HTERT RPE-1 (cell line): ENCODE measurements around the gene TM4SF4.

Experiments
- in situ Hi-C: fragments of 300-500 bp; cut with MboI; formaldehyde crosslinking; loops from 4 replicates; pipeline ENCODE4 v1.14.3; 2020; ENCODE audit warnings: low sequenced_read_pairs

The TM4SF4 gene

DNA sequence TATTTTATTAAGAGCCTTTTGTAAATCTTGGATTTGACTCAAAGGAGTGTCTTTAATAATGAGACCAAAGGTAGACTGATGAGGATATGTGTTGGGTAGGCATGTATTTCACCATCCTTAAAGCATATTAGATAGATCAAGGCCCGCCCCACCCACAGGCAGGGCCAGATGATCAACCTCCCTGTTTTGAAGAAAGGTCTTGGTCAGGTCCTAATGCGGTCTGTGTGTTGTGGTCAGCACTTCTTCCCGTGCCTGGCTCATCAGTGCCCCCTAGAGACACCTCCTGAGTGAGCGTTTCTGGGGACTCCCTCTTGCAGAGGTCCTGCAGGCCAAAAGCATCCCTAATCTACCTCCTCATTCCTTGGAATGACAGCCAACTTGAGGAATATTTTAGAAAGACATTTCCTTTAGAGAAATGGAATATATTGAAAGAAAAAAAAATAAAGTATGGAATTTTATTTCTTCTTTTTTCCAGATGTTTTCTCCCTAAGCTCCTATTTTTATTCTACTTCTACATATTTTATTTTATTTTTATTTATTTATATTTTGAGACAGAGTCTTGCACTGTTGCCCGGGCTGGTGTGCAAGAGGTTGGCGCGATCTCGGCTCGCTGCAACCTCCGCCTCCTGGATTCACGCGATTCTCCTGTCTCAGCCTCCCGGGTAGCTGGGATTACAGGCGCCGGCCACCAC is 6.0 kb downstream of the TM4SF4 start:
- in situ Hi-C loops: loop anchor here (25.0 kb wide), 1 partner anchor 218 kb away; no protein-coding TSS in a partner anchor

DNA sequence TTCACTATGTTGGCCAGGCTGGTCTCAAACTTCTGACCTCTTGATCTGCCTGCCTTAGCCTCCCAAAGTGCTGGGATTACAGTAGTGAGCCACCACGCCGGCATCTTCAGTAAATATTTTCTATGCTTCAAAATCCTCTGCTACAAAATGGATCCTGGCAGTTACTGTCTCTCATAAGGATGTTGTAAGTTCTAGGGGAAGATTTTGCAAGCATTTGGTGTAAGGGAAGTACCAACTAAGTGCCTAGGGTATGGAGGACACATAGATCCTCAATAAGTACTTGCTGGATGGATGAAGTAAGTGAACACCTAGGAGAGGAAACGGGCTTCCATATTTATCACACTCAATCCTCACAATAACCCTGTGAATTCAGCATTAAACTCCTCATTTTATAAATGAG is 6.6 kb downstream of the TM4SF4 start:
- in situ Hi-C loops: loop anchor here (25.0 kb wide), 1 partner anchor 219 kb away; no protein-coding TSS in a partner anchor

DNA sequence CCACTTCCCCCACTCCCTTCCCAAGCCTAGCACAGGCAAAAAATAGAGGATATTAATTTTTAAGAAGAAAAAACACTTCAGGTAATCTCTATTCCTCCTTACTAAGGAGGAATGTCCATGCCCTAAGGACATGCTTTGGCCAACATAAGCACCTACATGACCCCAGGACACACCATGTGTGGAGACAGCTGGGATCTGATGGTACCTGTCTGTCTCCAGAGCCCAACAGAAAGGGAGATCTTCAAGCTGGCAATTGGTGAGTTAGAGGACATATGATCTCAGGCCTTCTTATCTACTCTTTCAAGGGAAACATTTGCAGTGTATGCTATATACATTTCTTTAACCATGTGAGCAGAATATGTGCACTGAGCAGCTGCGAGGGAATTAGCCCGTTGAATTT is 7.0 kb downstream of the TM4SF4 start:
- in situ Hi-C loops: loop anchor here (25.0 kb wide), 1 partner anchor 219 kb away; no protein-coding TSS in a partner anchor

DNA sequence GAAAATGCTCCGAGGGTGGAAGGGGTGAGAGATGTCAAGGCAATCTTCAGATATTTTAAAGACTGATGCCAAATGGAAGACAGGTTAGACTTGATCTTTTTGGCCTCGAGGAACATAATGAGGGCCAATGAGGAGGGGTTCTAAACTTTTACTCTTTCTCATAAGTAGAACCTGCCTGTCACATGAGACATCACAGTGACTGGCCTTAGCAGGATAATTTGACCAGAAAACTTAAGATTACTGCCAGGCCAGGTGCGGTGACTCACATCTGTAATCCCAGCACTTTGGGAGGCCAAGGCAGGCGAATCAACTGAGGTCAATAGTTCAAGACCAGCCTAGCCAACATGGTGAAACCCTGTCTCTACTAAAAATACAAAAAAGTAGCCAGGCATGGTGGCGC is 12.2 kb downstream of the TM4SF4 start:
- in situ Hi-C loops: loop anchor here (25.0 kb wide), 1 partner anchor 224 kb away; no protein-coding TSS in a partner anchor

DNA sequence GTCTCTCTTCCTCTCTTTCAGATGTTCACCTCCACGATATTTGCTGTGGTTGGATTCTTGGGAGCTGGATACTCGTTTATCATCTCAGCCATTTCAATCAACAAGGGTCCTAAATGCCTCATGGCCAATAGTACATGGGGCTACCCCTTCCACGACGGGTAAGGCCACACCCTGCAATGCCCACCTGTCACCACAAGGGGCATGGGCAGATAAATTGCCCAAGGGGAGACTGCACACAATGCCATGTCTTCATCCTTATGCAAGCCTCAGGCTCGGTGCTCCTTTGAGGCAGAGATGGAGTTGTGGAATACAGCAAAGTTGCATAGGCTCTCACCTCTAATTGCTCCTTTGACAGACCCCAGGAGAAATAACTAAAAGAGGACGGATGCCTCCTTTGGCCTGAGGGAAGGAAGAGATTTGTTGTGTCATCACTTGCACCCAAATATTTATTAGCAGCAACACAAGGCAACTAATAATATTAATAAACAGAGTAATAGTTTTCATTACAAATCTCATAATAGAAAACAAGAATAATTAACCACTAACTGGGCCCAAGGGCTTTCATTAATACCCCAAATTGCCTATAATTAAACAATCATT is 13.2 kb downstream of the TM4SF4 start:
- in situ Hi-C loops: loop anchor here (25.0 kb wide), 1 partner anchor 225 kb away; no protein-coding TSS in a partner anchor

DNA sequence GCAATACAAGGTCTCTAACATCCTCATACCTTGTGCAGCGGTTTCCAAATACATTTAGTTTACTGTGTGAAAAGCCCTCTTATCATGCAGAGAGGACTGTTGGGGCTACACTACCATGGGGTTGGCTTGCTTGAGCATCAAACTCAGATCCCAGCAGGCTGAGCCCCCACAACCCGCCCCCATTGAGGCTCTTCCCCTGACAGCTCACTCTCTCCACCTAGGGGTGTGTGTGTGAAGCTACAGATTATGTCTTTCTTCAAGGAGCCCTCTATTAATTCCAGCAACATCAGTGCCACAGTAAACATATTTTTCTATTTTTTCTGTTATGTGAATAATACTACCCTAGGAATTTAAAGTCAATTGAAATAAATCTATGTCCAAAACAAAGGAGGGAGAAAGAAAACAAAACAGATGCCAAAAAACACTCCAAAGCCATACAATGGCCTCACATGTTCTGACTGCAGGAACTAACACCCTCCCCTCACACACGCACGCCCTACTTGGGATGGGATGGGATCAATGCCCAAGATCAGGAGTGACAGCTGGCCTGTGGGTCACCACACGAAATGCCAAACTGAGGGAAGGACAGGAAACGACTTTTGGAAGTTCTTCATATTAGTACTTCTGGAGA is 14.7 kb downstream of the TM4SF4 start:
- in situ Hi-C loops: loop anchor here (25.0 kb wide), 1 partner anchor 227 kb away; no protein-coding TSS in a partner anchor

DNA sequence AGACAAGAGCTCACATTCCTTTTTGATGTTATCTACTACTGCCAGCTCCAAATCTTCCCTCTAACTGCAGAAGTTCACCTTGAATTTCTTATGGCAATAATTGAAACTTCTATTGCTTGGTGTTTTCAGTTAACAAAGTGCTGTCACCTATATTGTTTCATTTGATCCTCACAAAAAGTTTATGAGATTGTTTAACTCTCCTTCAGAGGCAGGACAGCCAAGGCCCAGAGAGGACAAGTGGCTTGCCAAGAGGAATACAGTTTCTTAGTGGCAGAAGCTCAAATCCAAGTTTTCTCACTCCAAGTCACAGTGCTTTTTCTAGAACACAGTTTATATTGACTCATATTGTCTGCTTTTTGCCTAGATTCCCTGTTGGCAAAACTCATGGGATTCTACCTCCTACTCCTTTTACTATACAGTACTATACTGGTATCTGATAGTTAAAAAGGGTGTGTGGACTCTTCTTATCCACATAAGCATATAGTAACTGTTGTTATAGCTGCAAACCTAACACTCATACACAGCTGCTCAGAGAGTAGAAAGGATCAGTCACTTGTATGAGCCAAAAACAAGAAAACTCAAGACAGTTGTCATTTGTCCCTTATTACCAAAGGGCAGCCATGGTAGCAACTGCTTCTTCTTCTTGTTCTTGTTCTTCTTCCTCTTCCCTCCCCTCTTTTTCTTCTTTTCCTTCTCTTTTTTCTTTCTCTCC is 15.9 kb downstream of the TM4SF4 start:
- in situ Hi-C loops: loop anchor here (25.0 kb wide), 1 partner anchor 228 kb away; no protein-coding TSS in a partner anchor

DNA sequence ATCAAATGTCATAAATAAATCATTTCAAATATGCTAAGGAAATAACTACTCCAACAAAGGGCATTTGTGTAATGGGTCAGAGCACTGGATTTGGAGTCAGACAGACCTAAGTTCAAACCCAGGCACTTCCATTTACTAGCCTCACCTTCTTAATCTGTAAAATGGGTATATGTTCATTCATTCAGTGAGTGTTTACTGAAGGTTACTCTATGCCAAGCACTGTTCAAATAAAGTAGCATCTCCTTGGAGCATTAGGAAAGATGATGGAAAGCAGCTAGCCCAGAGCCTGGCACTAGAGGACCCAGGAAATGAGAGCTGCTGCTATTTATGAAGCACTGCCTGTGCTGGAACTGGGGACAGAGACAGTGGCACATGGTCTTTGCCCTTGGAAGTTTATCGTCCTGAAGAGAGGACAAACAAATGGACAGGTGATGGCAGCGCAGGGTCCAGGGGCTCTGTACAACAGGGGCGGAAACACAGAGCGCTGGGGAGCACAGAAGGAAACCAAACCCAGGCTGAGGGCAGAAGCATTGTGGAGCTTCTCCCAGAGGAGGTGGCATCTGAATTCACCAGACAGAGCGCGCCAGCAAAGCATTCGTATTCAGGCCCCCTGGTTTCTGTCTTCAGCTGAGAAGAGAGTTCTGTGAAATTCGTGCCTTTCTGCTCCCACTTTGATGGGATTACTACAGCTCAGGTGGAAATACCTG is 19.0 kb downstream of the TM4SF4 start:
- in situ Hi-C loops: loop anchor here (25.0 kb wide), 1 partner anchor 231 kb away; no protein-coding TSS in a partner anchor

DNA sequence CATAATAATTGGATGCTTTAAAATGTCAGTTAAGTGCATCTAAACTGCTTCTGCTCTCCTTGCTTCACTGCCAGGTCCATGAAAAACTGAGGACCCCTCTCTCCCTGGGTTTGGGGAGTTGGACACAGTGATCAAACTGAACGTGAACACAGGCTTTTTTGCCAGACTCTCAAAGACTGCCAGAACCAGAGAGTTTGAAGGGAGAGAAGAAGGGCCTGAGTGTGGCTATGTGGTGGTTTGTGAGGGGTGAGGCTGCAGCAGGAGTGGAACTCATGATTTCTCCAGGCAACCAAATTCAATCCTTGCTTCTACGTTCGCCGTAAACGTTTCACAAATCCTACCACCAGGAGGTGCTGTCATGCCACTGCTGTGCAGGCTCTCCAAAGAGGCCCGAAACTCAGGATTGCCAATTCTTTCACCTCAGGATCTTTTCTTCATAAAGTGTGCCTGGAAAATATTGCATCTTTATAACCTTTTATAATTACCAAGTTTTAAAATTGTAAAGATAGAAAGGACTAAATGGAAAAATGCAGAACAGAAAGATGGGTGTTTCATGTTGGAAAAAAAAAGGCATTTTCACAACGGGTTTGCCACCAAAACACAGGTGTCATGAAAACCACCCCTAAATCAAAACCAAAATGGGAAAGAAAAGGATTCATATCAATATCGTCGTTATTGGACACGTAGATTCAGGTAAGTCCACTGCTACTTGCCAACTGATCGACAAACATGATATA is 19.7 kb downstream of the TM4SF4 start:
- in situ Hi-C loops: loop anchor here (25.0 kb wide), 1 partner anchor 232 kb away; no protein-coding TSS in a partner anchor

DNA sequence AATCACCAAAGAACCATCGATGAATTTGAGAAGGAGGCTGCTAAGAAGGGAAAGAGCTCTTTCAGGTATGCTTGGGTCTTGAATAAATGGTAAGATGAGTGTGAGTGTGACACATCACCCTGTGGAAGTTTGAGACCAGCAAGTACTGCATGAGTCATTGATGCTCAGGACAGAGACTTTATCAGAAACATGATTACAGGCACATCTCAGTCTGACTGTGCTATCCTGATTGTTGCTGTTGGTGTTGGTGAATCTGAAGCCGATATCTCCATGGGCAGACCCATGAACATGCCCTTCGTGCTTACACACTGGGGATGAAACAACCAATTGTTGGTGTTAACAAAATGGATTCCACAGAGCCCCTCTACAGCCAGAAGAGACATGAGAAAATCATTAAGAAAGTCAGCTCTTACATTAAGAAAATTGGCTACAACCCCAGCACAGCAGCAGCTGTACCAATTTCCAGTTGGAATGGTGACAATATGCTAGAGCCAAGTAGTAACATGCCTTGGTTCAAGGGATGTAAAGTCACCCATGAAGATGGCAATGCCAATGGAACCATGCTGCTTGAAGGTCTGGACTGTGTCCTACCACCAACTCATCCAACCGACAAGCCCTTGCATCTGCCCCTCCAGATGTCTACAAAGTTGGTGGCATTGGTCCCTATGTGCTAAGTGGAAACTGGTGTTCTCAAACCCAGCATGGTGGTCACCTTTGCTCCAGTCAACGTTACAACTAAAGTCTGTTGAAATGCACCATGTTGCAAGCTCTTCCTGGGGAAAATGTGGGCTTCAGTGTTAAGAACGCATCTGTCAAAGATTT is 20.5 kb downstream of the TM4SF4 start:
- in situ Hi-C loops: loop anchor here (25.0 kb wide), 1 partner anchor 233 kb away; no protein-coding TSS in a partner anchor

DNA sequence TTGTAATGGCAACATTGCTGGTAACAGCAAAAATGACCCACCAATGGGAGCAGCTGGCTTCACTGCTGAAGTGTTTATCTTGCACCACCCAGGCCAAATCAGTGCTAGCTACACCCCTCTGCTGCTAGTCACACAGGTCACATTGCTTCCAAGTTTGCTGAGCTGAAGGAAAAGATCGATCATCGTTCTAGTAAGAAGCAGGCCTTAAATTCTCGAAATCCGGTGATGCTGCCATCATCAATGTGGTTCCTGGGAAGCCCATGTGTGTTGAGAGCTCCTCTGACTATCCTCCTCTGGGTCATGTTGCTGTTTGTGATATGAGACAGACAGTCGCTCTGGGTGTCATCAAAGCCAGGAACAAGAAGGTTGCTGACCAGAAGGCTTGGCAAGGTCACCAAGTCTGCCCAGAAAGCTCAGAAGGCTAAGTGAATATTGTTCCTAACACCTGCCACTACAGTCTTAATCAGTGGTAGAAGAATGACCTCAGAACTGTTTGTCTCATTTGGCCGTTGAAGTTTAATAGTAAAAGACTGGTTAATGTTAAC is 21.2 kb downstream of the TM4SF4 start:
- in situ Hi-C loops: loop anchor here (25.0 kb wide), 1 partner anchor 233 kb away; no protein-coding TSS in a partner anchor

DNA sequence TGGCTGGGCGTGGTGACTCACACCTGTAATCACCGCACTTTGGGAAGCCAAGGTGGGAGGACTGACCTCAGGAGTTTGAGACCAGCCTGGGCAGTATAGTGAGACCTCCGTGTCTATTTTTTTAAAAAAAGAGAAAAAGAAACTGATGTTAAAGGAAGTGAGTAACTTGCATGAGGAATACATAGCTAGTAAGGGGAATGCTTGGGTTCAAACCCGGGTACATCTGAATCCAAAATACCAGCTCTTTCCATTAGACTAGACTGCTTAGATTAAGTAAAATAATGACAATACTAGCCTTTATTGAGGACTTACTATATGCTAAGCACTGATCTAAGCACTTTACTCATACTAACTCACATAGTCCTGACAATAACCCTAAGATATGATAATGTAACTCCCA is 22.4 kb downstream of the TM4SF4 start:
- in situ Hi-C loops: loop anchor here (25.0 kb wide), 1 partner anchor 235 kb away; no protein-coding TSS in a partner anchor

DNA sequence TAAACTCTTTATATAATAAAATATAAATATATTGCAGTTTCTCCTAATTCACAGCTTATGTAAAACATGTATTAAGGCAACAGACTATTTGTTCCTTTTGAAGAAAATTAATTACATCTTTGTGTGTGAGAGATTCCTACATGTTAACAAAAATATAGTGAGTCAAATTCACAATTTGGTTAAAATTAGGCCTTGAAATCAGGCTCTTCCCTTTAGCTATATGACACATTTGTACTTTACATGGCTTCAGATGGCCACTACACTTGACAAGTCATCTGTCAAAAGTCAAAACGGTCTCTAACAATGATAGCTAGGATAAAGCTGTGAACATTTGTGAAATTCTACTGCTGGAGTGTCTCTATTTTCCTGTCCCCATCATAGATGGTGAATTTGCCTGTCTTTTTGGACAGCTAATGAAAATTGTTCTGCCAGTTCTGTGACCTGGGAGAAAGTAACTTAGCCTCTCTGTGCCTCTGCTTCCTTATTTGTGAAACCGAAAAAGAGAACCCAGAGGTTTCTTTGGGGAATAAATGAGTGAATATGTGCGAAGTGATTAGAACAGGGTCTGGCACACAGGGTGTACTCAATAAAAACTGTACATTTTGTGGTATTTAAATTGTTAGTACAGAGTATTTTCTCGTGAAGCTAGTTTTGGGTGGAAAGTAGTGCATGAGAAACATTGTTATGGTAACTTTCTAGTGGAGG is 23.6 kb downstream of the TM4SF4 start:
- in situ Hi-C loops: loop anchor here (25.0 kb wide), 1 partner anchor 236 kb away; no protein-coding TSS in a partner anchor

DNA sequence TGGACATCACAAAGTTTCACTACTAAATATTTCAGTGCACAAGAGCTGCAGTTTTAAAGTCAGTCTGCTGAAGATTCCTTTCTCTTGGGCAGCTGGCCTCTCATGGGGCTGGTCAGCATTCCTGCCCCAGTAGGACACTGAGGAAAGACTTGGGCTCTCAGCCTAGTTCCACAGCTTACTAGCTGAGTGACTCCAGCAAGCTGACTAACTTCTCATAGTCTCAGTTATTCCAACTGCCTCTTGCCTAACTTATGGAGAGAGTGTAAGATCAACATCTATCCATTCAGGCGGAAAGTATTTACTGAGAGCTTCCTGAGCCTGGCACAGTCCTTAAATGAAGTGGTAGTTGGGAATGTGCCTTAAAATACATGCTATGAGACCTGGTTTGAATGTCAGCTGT is 27.0 kb downstream of the TM4SF4 start:
- in situ Hi-C loops: no loop called here

DNA sequence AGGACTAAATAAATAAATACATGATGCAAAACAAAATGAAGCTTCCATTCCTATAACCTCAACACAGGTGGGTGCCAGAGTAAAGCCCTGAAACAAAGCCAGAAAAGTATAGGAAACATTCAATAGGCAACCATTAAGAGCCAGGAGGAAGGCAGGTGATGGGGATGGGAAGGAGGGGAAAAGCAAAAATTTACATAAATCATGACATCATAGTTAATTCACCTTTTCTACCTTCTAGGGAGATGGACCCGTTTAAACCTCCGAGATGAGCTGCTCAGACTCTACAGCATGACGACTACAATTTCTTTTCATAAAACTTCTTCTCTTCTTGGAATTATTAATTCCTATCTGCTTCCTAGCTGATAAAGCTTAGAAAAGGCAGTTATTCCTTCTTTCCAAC is 27.9 kb downstream of the TM4SF4 start:
- in situ Hi-C loops: no loop called here

DNA sequence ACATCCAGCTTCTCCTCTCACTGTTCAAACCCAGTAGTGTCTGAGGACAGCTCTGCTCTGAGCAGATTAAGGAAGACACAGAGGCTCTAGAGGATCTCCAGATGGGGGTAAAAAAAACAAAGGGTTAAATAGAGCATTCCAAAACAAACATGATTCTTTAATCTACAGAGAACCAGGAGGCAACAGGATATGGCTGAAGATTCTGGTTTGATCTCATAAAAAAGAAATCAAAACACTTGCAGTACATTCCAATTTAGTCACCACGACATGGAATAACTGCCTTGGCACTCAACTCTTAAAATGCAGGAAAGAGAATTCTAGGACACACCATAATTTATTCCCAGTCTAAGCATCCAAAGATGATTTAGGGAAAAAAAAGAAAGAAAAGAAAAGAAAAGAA is 32.0 kb downstream of the TM4SF4 start:
- in situ Hi-C loops: no loop called here

DNA sequence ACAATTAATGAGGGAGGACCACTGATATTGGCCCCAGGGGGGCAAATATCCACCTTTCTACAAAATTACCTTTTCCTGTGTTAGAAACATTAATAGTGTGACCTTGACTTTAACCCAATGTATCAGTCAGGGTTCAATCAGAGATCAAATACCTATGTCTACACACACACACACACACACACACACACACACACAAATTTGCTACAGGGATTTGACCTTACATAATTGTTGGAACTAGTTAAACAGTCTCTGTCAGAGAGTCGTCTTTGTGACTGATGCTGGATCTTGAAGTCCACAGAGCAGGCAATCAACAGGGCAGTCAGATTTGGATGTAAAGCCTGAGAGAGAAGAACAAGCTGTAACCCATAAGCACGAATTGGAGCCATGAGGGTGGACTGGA is 32.5 kb downstream of the TM4SF4 start:
- in situ Hi-C loops: no loop called here
